Mesenchymal stem cell (in vitro differentiated cells and primary cell): Measurements from ENCODE around the gene LIMK1.
A peak's percentile ranks its signal among the peaks of the same experiment; 100 is the strongest.
"Not testable (repeated sequence)": the region's sequence is repeated elsewhere in the genome, so short reads cannot be mapped to it uniquely, and the experiment has no call there.

ENCODE experiments used
- DNase-seq: peaks from one replicate; pipeline ENCODE4 v3.0.0-alpha.2; 2013
- H2AFZ ChIP-seq: one replicate; pipeline ENCODE4 v1.6.1; 2013; ENCODE audit warnings: low read depth, mild to moderate bottlenecking, control low read depth, inconsistent platforms, low read length, moderate library complexity
- H2AK5ac ChIP-seq: 2 replicates; pipeline ENCODE4 v1.6.1; 2013; ENCODE audit warnings: low read length, moderate library complexity, mild to moderate bottlenecking, inconsistent platforms; ENCODE audit not compliant: severe bottlenecking
- H2BK120ac ChIP-seq: one replicate; pipeline ENCODE4 v1.6.1; 2013; ENCODE audit warnings: low read depth, mild to moderate bottlenecking, inconsistent platforms, low read length, moderate library complexity
- H2BK12ac ChIP-seq, 2 experiments: one replicate each; pipeline ENCODE4 v1.6.1; 2013; ENCODE audit warnings: inconsistent platforms in 2 of 2, low read length in 2 of 2, mild to moderate bottlenecking in 2 of 2, moderate library complexity in 2 of 2, control low read depth in 1 of 2
- H2BK15ac ChIP-seq: one replicate; pipeline ENCODE4 v1.6.1; 2013; ENCODE audit warnings: mild to moderate bottlenecking, low read depth, inconsistent platforms; ENCODE audit not compliant: poor library complexity, severe bottlenecking
- H2BK5ac ChIP-seq: 2 replicates; pipeline ENCODE4 v1.6.1; 2013; ENCODE audit warnings: low read depth, mild to moderate bottlenecking, low read length, control low read depth, inconsistent platforms; ENCODE audit not compliant: poor library complexity, severe bottlenecking
- H3K14ac ChIP-seq, 2 experiments: one replicate each; pipeline ENCODE4 v1.6.1; 2013; ENCODE audit warnings: inconsistent platforms in 2 of 2, low read length in 2 of 2, control low read depth in 1 of 2, mild to moderate bottlenecking in 1 of 2, moderate library complexity in 1 of 2
- H3K18ac ChIP-seq, 2 experiments: one replicate each; pipeline ENCODE4 v1.6.1; 2013; ENCODE audit warnings: inconsistent platforms in 2 of 2, low read length in 2 of 2, control low read depth in 1 of 2, low read depth in 1 of 2, mild to moderate bottlenecking in 1 of 2
- H3K23ac ChIP-seq, 2 experiments: one replicate each; pipeline ENCODE4 v1.6.1; 2013; ENCODE audit warnings: inconsistent platforms in 2 of 2, low read length in 2 of 2, mild to moderate bottlenecking in 2 of 2, moderate library complexity in 2 of 2, control low read depth in 1 of 2
- H3K27ac ChIP-seq: 2 replicates; pipeline ENCODE4 v1.5.1; 2013; ENCODE audit warnings: mild to moderate bottlenecking, moderate library complexity, low read length, control low read depth, inconsistent platforms; ENCODE audit not compliant: poor library complexity, severe bottlenecking
- H3K27me3 ChIP-seq, 2 experiments: 2 replicates each; pipeline versions ENCODE4 v1.6.1 to v1.7.0; 2013; ENCODE audit warnings: low read length in 2 of 2, mild to moderate bottlenecking in 2 of 2, moderate library complexity in 2 of 2, control low read depth in 1 of 2, inconsistent platforms in 1 of 2; ENCODE audit not compliant: control insufficient read depth in 1 of 2, insufficient read depth in 1 of 2
- H3K36me3 ChIP-seq, 2 experiments: 2 replicates each; pipeline versions ENCODE4 v1.6.1 to v1.7.0; 2013; ENCODE audit warnings: low read length in 2 of 2, control low read depth in 1 of 2, inconsistent platforms in 1 of 2, low read depth in 1 of 2, mild to moderate bottlenecking in 1 of 2; ENCODE audit not compliant: insufficient read depth in 2 of 2, control insufficient read depth in 1 of 2
- H3K4ac ChIP-seq, 2 experiments: one replicate each; pipeline ENCODE4 v1.6.1; 2013; ENCODE audit warnings: inconsistent platforms in 2 of 2, low read length in 2 of 2, mild to moderate bottlenecking in 2 of 2, moderate library complexity in 2 of 2, control low read depth in 1 of 2, low read depth in 1 of 2
- H3K4me1 ChIP-seq: 2 replicates; pipeline ENCODE4 v1.6.1; 2013; ENCODE audit warnings: low read depth, low read length, control low read depth; ENCODE audit not compliant: control insufficient read depth, insufficient read depth
- H3K4me2 ChIP-seq: 2 replicates; pipeline ENCODE4 v1.6.1; 2013; ENCODE audit warnings: low read length, mild to moderate bottlenecking, inconsistent platforms; ENCODE audit not compliant: poor library complexity, severe bottlenecking
- H3K4me3 ChIP-seq, 2 experiments: 2 replicates each; pipeline versions ENCODE4 v1.5.1 to v1.7.0; 2013; ENCODE audit warnings: low read length in 2 of 2, mild to moderate bottlenecking in 2 of 2, control low read depth in 1 of 2, low read depth in 1 of 2; ENCODE audit not compliant: insufficient read depth in 1 of 2
- H3K79me1 ChIP-seq: replicated peaks from 2 replicates; pipeline ENCODE4 v1.6.1; 2013; ENCODE audit warnings: mild to moderate bottlenecking, control low read depth, low read length, inconsistent platforms; ENCODE audit not compliant: poor library complexity, severe bottlenecking
- H3K9ac ChIP-seq: 2 replicates; pipeline ENCODE4 v1.7.0; 2013; ENCODE audit warnings: mild to moderate bottlenecking, low read length, moderate library complexity
- H3K9me3 ChIP-seq: 2 replicates; pipeline ENCODE4 v1.7.0; 2013; ENCODE audit warnings: mild to moderate bottlenecking, low read length; ENCODE audit not compliant: control insufficient read depth
- H4K8ac ChIP-seq: one replicate; pipeline ENCODE4 v1.6.1; 2013; ENCODE audit warnings: inconsistent platforms, mild to moderate bottlenecking, low read length, moderate library complexity
- H4K91ac ChIP-seq: one replicate; pipeline ENCODE4 v1.6.1; 2013; ENCODE audit warnings: mild to moderate bottlenecking, low read length, inconsistent platforms
- WGBS: methylation state at CpG from one replicate; pipeline ENCODE4 v1.1.7; 2013; ENCODE audit warnings: mixed read lengths; 5-methylcytosine and 5-hydroxymethylcytosine counted together

LIMK1 gene

GRCh38 chr7:74164985-74165456 is 81.4 kb downstream of the LIMK1 start:
- Histone ChIP-seq H2AFZ (no peak overlapping the region), H2BK12ac (no peak overlapping the region), H3K4me1 (no peaks in the 10 kb centered on the region), H4K8ac (no peak overlapping the region), H2BK5ac (no peak overlapping the region), H3K14ac (no peak overlapping the region), H3K27me3 (no peaks in the 10 kb centered on the region), H3K4me3 (no peak overlapping the region), H3K27ac (no peak overlapping the region), H3K36me3 (no peaks in the 10 kb centered on the region), H3K4ac (no peak overlapping the region), H3K18ac (no peak overlapping the region), H2BK120ac (no peak overlapping the region), H2BK15ac (no peak overlapping the region), H3K9ac (no peak overlapping the region), H3K9me3 (no peaks in the 10 kb centered on the region), H3K4me2 (no peak overlapping the region), H2AK5ac (no peak overlapping the region), H4K91ac (no peak overlapping the region), H3K23ac (no peak overlapping the region), H3K79me1 (no peaks in the 10 kb centered on the region)
- WGBS = 24% methylated on average over 3 of the region's 7 CpGs
- peak; percentile 58 for DNase-seq

GRCh38 chr7:74165867-74166593 is 82.4 kb downstream of the LIMK1 start:
- Histone ChIP-seq H3K14ac (no peak overlapping the region), H4K91ac (no peak overlapping the region), H2BK15ac (no peak overlapping the region), H3K18ac (no peak overlapping the region), H3K9me3 (no peaks in the 10 kb centered on the region), H3K4me3 (no peak overlapping the region), H3K4me1 (no peaks in the 10 kb centered on the region), H3K27ac (no peak overlapping the region), H3K4me2 (no peak overlapping the region), H3K27me3 (no peaks in the 10 kb centered on the region), H2BK12ac (no peak overlapping the region), H3K36me3 (no peaks in the 10 kb centered on the region), H2BK5ac (no peak overlapping the region), H2BK120ac (no peak overlapping the region), H3K4ac (no peak overlapping the region), H3K23ac (no peak overlapping the region), H3K79me1 (no peaks in the 10 kb centered on the region), H2AK5ac (no peak overlapping the region), H4K8ac (no peak overlapping the region), H3K9ac (no peak overlapping the region), H2AFZ (no peak overlapping the region)
- 97% methylated on average over 15 of the region's 15 CpGs for WGBS
- no peak for DNase-seq

GRCh38 chr7:74167324-74167723 is 83.7 kb downstream of the LIMK1 start:
- not testable (repeated sequence) for H2BK120ac ChIP-seq

More at GRCh38 chr7:74167324-74167723, 83.7 kb downstream of the LIMK1 start:
- not testable (repeated sequence) for H3K79me1 ChIP-seq, H3K9ac ChIP-seq, H2BK5ac ChIP-seq, H3K27me3 ChIP-seq, H2AK5ac ChIP-seq, H3K4me3 ChIP-seq, H3K36me3 ChIP-seq, DNase-seq, H4K8ac ChIP-seq, H3K4me2 ChIP-seq, H3K4me1 ChIP-seq, H3K23ac ChIP-seq, H2BK15ac ChIP-seq, H3K27ac ChIP-seq, H3K14ac ChIP-seq, H3K4ac ChIP-seq, H3K9me3 ChIP-seq, H3K18ac ChIP-seq, H2BK12ac ChIP-seq, H2AFZ ChIP-seq, H4K91ac ChIP-seq
- WGBS = 100% methylated on average over 6 of the region's 6 CpGs
